ENCODE data around the gene SRSF11. TPM values are rescaled to one million over a fixed set of nuclear protein-coding genes. Genes with fewer than 3 reads are reported as not detected.

SRSF11 gene
- total RNA-seq, 1 experiment from 2014 or later, result 217 TPM

DNA sequence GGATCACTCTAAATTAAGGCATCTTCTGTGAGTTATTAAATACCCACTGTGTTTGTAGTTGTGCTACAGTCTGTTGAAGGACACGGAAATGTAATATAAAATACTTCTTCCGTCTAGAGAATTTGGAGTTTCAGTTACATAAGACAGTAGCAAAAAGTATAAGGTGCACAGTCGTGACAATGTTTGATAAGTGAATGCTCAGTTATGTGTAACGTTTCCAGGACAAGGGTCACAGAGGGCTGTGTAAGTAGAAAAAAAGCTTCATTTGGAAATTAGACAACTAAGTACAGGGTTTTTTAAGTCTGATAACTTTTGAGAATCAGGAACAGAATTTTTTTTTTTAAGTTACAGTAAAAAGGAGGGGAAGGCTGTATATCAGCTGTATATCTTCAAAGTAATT lies 27.5 kb downstream of the SRSF11 start:
- BruUV-seq (replicated peaks), result no TSS peak
- Histone ChIP-seq H3K9me3 (ENCODE audit: low read depth, low read length, poor library complexity, severe bottlenecking) (no peaks in the 10 kb centered on the region), H3K27ac (ENCODE audit: low read depth, low read length, poor library complexity, severe bottlenecking) (no peak overlapping the region), H3K27me3 (replicated peaks; ENCODE audit: insufficient read depth, low read depth, low read length, poor library complexity) (no peaks in the 10 kb centered on the region), H3K4me1 (ENCODE audit: insufficient read depth, low read length, poor library complexity, severe bottlenecking) (no peaks in the 10 kb centered on the region), H3K4me3 (ENCODE audit: low read depth, low read length, poor library complexity, severe bottlenecking) (no peak overlapping the region), H3K36me3 (ENCODE audit: insufficient read depth, low read length, poor library complexity, severe bottlenecking) (peaks cover 96% of the 10 kb centered on the region)
- no peak for TF ChIP-seq EZH2 (IDR thresholded peaks at IDR 0.05; ENCODE audit: borderline replicate concordance, low read depth, low read length, poor library complexity, severe bottlenecking)
- TF ChIP-seq, protein P1, sequence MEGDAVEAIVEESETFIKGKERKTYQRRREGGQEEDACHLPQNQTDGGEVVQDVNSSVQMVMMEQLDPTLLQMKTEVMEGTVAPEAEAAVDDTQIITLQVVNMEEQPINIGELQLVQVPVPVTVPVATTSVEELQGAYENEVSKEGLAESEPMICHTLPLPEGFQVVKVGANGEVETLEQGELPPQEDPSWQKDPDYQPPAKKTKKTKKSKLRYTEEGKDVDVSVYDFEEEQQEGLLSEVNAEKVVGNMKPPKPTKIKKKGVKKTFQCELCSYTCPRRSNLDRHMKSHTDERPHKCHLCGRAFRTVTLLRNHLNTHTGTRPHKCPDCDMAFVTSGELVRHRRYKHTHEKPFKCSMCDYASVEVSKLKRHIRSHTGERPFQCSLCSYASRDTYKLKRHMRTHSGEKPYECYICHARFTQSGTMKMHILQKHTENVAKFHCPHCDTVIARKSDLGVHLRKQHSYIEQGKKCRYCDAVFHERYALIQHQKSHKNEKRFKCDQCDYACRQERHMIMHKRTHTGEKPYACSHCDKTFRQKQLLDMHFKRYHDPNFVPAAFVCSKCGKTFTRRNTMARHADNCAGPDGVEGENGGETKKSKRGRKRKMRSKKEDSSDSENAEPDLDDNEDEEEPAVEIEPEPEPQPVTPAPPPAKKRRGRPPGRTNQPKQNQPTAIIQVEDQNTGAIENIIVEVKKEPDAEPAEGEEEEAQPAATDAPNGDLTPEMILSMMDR (conservative IDR thresholded peaks at IDR 0.05; ENCODE audit: low read depth, low read length), result no peak
- CTCF ChIA-PET, result no interaction called here
- POLR2A ChIA-PET (ENCODE audit: low non-redundant PET), result no interaction called here
- DNase-seq (ENCODE audit: low spot score), result no peak
- intact Hi-C loops (cut with micrococcal nuclease; ENCODE audit: unreplicated experiment), result loop anchor here (5.0 kb wide), 1 partner anchor 814 kb away; no protein-coding TSS in a partner anchor

DNA sequence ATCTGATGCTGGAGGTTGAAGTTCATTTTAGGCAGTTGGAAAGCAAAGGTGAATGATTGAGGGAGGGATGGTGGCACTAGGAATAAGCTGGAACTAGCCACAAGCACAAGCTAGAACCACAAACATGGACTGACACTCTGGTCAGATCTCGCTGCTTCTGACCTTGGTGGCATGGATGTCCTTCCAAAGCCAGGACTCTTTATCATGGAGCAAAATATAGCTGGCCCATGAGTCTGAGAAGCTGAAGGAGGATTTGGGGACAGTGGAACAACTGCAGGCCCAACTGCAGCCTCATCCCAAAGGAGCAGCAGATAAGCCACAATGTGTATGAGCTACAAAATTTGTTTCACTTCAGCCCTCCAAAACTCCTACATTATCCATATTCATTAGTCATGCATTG lies 35.5 kb downstream of the SRSF11 start:
- no TSS peak for BruUV-seq (replicated peaks)
- no peak overlapping the region for H3K4me3 ChIP-seq (ENCODE audit: low read depth, low read length, poor library complexity, severe bottlenecking)
- ChIA-PET POLR2A (ENCODE audit: low non-redundant PET) (no interaction called here), CTCF (no interaction called here)
- no peak for TF ChIP-seq EZH2 (IDR thresholded peaks at IDR 0.05; ENCODE audit: borderline replicate concordance, low read depth, low read length, poor library complexity, severe bottlenecking)
- TF ChIP-seq, protein P1 (conservative IDR thresholded peaks at IDR 0.05; ENCODE audit: low read depth, low read length), result no peak
- DNase-seq (ENCODE audit: low spot score), result no peak
- no peaks in the 10 kb centered on the region for H3K4me1 ChIP-seq (ENCODE audit: insufficient read depth, low read length, poor library complexity, severe bottlenecking)
- no peaks in the 10 kb centered on the region for H3K27me3 ChIP-seq (replicated peaks; ENCODE audit: insufficient read depth, low read depth, low read length, poor library complexity)
- intact Hi-C loops (cut with micrococcal nuclease; ENCODE audit: unreplicated experiment), result loop anchor here (10.0 kb wide), 1 partner anchor 228 kb away; no protein-coding TSS in a partner anchor
- no peaks in the 10 kb centered on the region for H3K9me3 ChIP-seq (ENCODE audit: low read depth, low read length, poor library complexity, severe bottlenecking)
- peaks cover 16% of the 10 kb centered on the region for H3K36me3 ChIP-seq (ENCODE audit: insufficient read depth, low read length, poor library complexity, severe bottlenecking)
- no peak overlapping the region for H3K27ac ChIP-seq (ENCODE audit: low read depth, low read length, poor library complexity, severe bottlenecking)

DNA sequence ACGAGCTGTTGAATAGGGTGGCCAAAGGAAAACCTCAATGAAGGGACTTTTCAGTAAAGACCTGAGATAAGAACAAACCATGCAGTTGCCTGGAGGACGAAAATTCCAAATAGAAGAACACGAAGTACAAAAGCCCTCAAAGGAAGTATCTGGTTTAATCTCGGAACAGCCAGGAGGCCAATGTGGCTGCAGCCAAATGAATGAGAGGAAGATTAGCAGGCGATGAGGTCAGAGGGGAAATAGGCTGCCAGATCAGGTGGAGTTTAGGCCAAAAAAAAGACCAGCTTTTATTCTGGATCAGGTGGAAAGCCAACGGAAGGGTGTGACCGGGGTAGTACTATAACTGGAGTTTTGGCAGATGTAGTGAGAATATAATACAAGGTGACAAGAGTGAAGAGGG lies 43.7 kb downstream of the SRSF11 start:
- Histone ChIP-seq H3K4me1 (ENCODE audit: insufficient read depth, low read length, poor library complexity, severe bottlenecking) (no peaks in the 10 kb centered on the region), H3K27me3 (replicated peaks; ENCODE audit: insufficient read depth, low read depth, low read length, poor library complexity) (no peaks in the 10 kb centered on the region), H3K4me3 (ENCODE audit: low read depth, low read length, poor library complexity, severe bottlenecking) (no peak overlapping the region), H3K36me3 (ENCODE audit: insufficient read depth, low read length, poor library complexity, severe bottlenecking) (peaks cover 10% of the 10 kb centered on the region), H3K9me3 (ENCODE audit: low read depth, low read length, poor library complexity, severe bottlenecking) (peaks cover 3% of the 10 kb centered on the region), H3K27ac (ENCODE audit: low read depth, low read length, poor library complexity, severe bottlenecking) (no peak overlapping the region)
- ChIA-PET POLR2A (ENCODE audit: low non-redundant PET) (no interaction called here), CTCF (no interaction called here)
- no peak for DNase-seq (ENCODE audit: low spot score)
- TF ChIP-seq, protein P1 (conservative IDR thresholded peaks at IDR 0.05; ENCODE audit: low read depth, low read length), result no peak
- no peak for TF ChIP-seq EZH2 (IDR thresholded peaks at IDR 0.05; ENCODE audit: borderline replicate concordance, low read depth, low read length, poor library complexity, severe bottlenecking)
- intact Hi-C loops (cut with micrococcal nuclease; ENCODE audit: unreplicated experiment), result no loop called here
- BruUV-seq (replicated peaks), result no TSS peak
